Measurements from ENCODE around the gene FRS3. TPM values are rescaled to one million over a fixed set of nuclear protein-coding genes. Genes with fewer than 3 reads are reported as not detected.

The FRS3 gene
- total and polyA plus RNA-seq, 9 of the 15 experiments (the other 6 are each of a cell fraction or from before 2014, with no cell fraction given): 0.03 to 3.7 (median 1.6) TPM

GRCh38 chr6:41735427-41736185 lies 44.1 kb downstream of the FRS3 start, which contains the start of gene TFEB (continued):
- TF ChIP-seq ZMIZ1 (IDR thresholded peaks at IDR 0.05; ENCODE audit: low read depth in 2 of 2, low read length in 2 of 2): peak in 1 of 2 experiments; percentile 50; a peak in 1 of 4 replicates
- TF ChIP-seq MYC (IDR thresholded peaks at IDR 0.05; ENCODE audit: low read depth, low read length): peak; percentile 46
- TF ChIP-seq MYC (CRISPR knock-in tag; IDR thresholded peaks at IDR 0.05; ENCODE audit: borderline replicate concordance, low read depth): no peak
- TF ChIP-seq KAT7 (CRISPR knock-in tag; IDR thresholded peaks at IDR 0.05; ENCODE audit: borderline replicate concordance): 0 out of 2 replicates have a peak, but pooled peaks have one; percentile 41
- TF ChIP-seq NKRF (IDR thresholded peaks at IDR 0.05; ENCODE audit: borderline replicate concordance): no peak
- 0 out of 2 replicates have a peak, but pooled peaks have one; percentile 1 for TF ChIP-seq SPI1 (IDR thresholded peaks at IDR 0.05; ENCODE audit: borderline replicate concordance, low read depth, low read length)
- peak; percentile 81 for TF ChIP-seq POU5F1 (IDR thresholded peaks at IDR 0.05; ENCODE audit: borderline replicate concordance, low read depth, low read length, partially characterized antibody)
- TF ChIP-seq KAT2B (IDR thresholded peaks at IDR 0.05; ENCODE audit: low read depth, low read length): peak; percentile 53
- TF ChIP-seq RB1 (IDR thresholded peaks at IDR 0.05; ENCODE audit: low read depth): peak; percentile 99
- no peak for TF ChIP-seq NFE2 (IDR thresholded peaks at IDR 0.05; ENCODE audit: low read depth)
- TF ChIP-seq HINFP (tag; conservative IDR thresholded peaks at IDR 0.05; ENCODE audit: low read depth): no peak
- peak; percentile 72 for TF ChIP-seq CREB1 (IDR thresholded peaks at IDR 0.05)
- peak; percentile 87 for TF ChIP-seq CREB1 (CRISPR knock-in tag; IDR thresholded peaks at IDR 0.05)
- TF ChIP-seq HCFC1 (IDR thresholded peaks at IDR 0.05; ENCODE audit: low read depth, low read length): peak; percentile 100
- TF ChIP-seq NR3C1 (CRISPR knock-in tag; IDR thresholded peaks at IDR 0.05): no peak
- 0 out of 2 replicates have a peak, but pooled peaks have one; percentile 57 for TF ChIP-seq ZNF830 (CRISPR knock-in tag; IDR thresholded peaks at IDR 0.05)
- TF ChIP-seq HDAC8 (tag; IDR thresholded peaks at IDR 0.05): no peak; the same call in 1 of the 2 replicates
- peak; percentile 66 for TF ChIP-seq NR2C1 (IDR thresholded peaks at IDR 0.05)
- peak; percentile 86 for TF ChIP-seq NR2C1 (tag; IDR thresholded peaks at IDR 0.05)
- TF ChIP-seq SMARCB1 (IDR thresholded peaks at IDR 0.05; ENCODE audit: insufficient read length, low read depth): no peak
- peak; percentile 60; the same call in 1 of the 2 replicates for TF ChIP-seq ZBTB17 (CRISPR knock-in tag; IDR thresholded peaks at IDR 0.05)

Measured in K562 (cell line).